ES-I3 (cell line): ENCODE measurements around the gene RAPGEF1.

Source experiments
- H3K36me3 ChIP-seq: 2 replicates; pipeline ENCODE4 v1.6.1; 2013; ENCODE audit warnings: mild to moderate bottlenecking, low read length, control low read depth, moderate library complexity; ENCODE audit not compliant: insufficient read depth
- H3K4me1 ChIP-seq: 2 replicates; pipeline ENCODE4 v1.6.1; 2013; ENCODE audit warnings: mild to moderate bottlenecking, control low read depth, low read length; ENCODE audit not compliant: insufficient read depth
- H3K9ac ChIP-seq: 2 replicates; pipeline ENCODE4 v1.6.1; 2013; ENCODE audit warnings: low read depth, mild to moderate bottlenecking, low read length, moderate library complexity
- H3K9me3 ChIP-seq: 2 replicates; pipeline ENCODE4 v1.6.1; 2013; ENCODE audit warnings: mild to moderate bottlenecking, low read length, moderate library complexity; ENCODE audit not compliant: control insufficient read depth, insufficient read depth

RAPGEF1 gene

DNA sequence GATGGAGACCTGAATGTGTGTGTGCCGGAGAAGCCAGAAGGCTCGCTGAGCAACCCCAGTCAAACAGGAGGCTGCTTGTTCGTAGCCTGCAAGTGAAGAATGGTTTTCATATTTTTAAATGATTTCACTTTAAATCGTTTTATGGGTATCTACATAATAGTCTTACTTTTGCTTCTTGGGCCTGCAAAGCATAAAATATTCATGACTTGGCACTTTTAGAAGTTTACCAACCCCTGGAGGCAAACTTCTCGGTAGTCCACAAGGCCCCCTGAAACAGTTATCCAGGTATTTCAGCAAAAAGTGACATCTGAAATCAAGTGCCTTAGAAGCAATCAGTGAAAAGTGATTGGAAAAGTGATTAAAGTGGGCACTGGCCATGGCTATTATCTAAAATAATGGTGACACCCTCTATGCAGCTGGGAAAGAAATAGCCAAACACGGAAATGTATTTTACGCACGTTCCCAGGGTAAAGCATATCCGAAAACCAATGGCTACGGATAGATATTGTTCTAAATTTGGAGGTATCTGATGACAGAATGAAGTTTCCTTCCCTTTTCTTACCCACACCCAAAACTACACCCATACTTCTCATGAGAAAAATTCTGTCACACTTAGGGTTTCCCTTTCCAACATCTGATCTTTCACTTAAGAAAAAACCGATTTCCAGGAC lies 39.0 kb downstream of the RAPGEF1 start:
- peaks cover 92% of the 10 kb centered on the region for H3K4me1 ChIP-seq
- no peak overlapping the region for H3K9ac ChIP-seq
- H3K36me3 ChIP-seq = no peaks in the 10 kb centered on the region
- H3K9me3 ChIP-seq = no peaks in the 10 kb centered on the region

DNA sequence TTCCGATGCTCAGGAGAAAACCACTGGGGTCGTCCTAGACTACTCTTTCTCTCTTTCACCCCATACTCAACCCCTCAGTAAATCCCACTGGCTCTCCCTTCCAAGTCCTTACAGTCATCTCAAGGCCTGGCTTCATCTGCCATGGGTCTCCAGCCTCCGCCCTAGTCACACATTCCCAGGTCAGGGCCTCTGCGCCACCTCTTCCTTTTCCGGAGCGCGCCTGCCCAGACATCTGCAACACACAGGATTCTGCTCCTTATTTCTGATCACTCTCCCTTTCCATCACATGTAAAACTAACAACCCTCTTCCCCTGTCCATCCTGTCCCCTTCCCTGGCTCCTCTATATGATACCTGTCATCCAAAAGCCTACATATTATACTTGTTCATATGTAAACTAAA lies 39.8 kb downstream of the RAPGEF1 start:
- H3K9ac ChIP-seq = no peak overlapping the region
- no peaks in the 10 kb centered on the region for H3K36me3 ChIP-seq
- H3K4me1 ChIP-seq = peaks cover 93% of the 10 kb centered on the region

DNA sequence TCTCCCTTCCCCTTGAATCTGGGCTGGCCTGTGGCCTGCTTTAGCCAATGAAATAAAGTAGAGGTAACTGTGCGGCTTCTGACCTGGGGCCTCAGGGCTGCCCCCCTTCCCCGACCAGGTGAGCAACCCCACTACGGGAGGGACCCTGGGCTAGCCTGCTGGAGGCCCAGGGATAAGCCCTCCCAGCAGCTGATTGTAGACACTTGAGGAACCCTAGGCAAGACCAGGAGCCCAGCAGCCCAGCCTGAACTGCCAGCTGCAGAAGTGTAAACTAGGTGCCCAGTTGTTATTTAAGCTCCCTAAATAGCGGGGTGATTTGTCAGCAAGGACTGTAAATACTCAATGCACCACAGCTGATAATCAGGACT lies 41.3 kb downstream of the RAPGEF1 start:
- no peaks in the 10 kb centered on the region for H3K36me3 ChIP-seq
- no peak overlapping the region for H3K9ac ChIP-seq
- H3K9me3 ChIP-seq = no peaks in the 10 kb centered on the region
- H3K4me1 ChIP-seq = peaks cover 90% of the 10 kb centered on the region

More for the DNA sequence above, 39.8 kb downstream of the RAPGEF1 start:
- no peaks in the 10 kb centered on the region for H3K9me3 ChIP-seq

- Histone ChIP-seq H3K4me1 (peaks cover 89% of the 10 kb centered on the region), H3K9me3 (no peaks in the 10 kb centered on the region), H3K9ac (no peak overlapping the region), H3K36me3 (no peaks in the 10 kb centered on the region)
These were observed 41.8 kb downstream of the RAPGEF1 start for GRCh38 chr9:131697908-131698617.

- no peaks in the 10 kb centered on the region for H3K36me3 ChIP-seq
- H3K9ac ChIP-seq = no peak overlapping the region
- H3K4me1 ChIP-seq = peaks cover 88% of the 10 kb centered on the region
These were observed 42.8 kb downstream of the RAPGEF1 start for GRCh38 chr9:131697097-131697496.

GRCh38 chr9:131695836-131696460 lies 43.9 kb downstream of the RAPGEF1 start:
- Histone ChIP-seq H3K9ac (no peak overlapping the region), H3K4me1 (peaks cover 81% of the 10 kb centered on the region), H3K9me3 (no peaks in the 10 kb centered on the region), H3K36me3 (no peaks in the 10 kb centered on the region)

More at GRCh38 chr9:131697097-131697496, 42.8 kb downstream of the RAPGEF1 start:
- H3K9me3 ChIP-seq = no peaks in the 10 kb centered on the region

DNA sequence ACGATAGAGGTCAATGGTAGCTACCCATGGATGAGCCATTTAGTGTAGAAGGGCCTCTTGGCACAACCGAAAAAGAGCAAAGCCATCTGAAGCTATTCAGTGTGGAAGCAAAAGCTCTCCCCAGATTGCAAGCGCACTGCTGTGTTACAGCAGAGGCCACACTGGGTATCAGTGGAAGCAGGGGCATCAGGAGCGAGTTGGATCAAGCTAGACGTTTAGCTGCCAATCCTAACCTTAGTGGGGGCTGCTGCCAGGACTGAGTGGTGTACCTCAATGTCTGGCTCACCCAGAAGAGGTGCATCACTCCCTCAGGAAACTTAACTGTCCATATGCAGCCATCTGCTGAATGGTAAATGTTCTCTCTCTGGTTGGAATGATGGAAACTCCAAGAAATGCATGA lies 44.5 kb downstream of the RAPGEF1 start:
- Histone ChIP-seq H3K36me3 (no peaks in the 10 kb centered on the region), H3K9me3 (no peaks in the 10 kb centered on the region), H3K9ac (no peak overlapping the region), H3K4me1 (peaks cover 75% of the 10 kb centered on the region)

DNA sequence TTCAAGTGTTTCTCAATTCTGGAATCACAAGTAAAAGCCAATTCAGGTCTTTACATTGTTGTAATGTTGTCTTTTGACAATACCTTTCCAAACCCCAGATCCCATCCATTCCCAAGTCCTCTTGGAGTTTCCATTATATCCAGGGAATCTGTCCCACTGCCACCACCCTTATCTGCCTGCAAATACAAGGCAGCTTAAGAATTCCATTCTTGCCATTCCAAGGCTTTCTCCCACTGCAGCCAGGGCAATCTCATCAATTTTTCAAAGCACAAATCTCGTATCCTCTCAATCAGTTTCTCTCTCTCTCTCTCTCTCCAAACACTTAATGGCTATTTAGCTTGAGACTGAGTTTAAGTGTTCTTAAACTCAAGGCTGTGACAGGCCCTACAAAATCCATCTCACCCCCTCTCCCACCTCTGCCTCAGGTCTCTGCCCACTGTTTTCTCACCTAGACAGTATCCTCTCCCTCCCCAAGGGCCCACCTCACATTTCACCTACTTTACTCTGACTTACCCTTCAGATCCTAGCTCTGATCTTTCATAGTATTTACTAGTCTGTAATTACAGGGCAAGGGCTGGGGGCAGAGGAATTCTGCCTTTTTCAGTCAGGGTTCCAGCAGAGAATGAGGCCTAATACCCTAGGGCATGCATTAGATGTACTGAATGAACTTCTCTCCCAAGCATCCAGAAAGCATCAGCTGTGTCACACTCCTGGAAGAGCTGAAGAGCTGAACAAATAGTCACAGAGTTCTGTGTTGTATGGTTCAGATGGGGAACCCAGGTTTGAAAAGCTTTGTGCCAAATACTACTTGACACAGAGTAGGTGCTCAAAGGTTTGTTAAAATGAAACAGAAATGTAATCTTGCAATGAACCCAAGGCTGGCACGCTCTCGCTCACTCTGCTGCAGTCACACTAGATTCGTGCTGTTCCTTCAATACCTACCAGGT lies 46.0 kb downstream of the RAPGEF1 start:
- H3K36me3 ChIP-seq = no peaks in the 10 kb centered on the region
- peaks cover 63% of the 10 kb centered on the region for H3K4me1 ChIP-seq
- H3K9me3 ChIP-seq = no peaks in the 10 kb centered on the region
- no peak overlapping the region for H3K9ac ChIP-seq

- no peaks in the 10 kb centered on the region for H3K36me3 ChIP-seq
- peaks cover 52% of the 10 kb centered on the region for H3K4me1 ChIP-seq
- no peaks in the 10 kb centered on the region for H3K9me3 ChIP-seq
- no peak overlapping the region for H3K9ac ChIP-seq
These were observed 47.0 kb downstream of the RAPGEF1 start for GRCh38 chr9:131692612-131693562.

- H3K9ac ChIP-seq = no peak overlapping the region
- H3K36me3 ChIP-seq = no peaks in the 10 kb centered on the region
- H3K4me1 ChIP-seq = peaks cover 44% of the 10 kb centered on the region
- H3K9me3 ChIP-seq = no peaks in the 10 kb centered on the region
These were observed 47.8 kb downstream of the RAPGEF1 start for GRCh38 chr9:131691969-131692611.

- Histone ChIP-seq H3K9me3 (peaks cover 4% of the 10 kb centered on the region), H3K36me3 (peaks cover 4% of the 10 kb centered on the region), H3K4me1 (peaks cover 35% of the 10 kb centered on the region), H3K9ac (no peak overlapping the region)
These were observed 48.8 kb downstream of the RAPGEF1 start for GRCh38 chr9:131690941-131691573.

- no peak overlapping the region for H3K9ac ChIP-seq
- peaks cover 29% of the 10 kb centered on the region for H3K4me1 ChIP-seq
- H3K9me3 ChIP-seq = peaks cover 7% of the 10 kb centered on the region
- H3K36me3 ChIP-seq = peaks cover 8% of the 10 kb centered on the region
These were observed 49.4 kb downstream of the RAPGEF1 start for GRCh38 chr9:131690462-131690861.
